Gastroesophageal sphincter (tissue), 3 donors: ENCODE results near the gene APBA1.

Experiments used
- CTCF ChIP-seq, 4 experiments: fragments of 200-600 bp in 2 of 4; fragments of 450-650 bp in 2 of 4; sonication (generic) in 1 of 4; IDR thresholded peaks; one replicate each; pipeline ENCODE4 v1.5.1; 2017 to 2019; ENCODE audit warnings: antibody characterized with exemption in 4 of 4, mild to moderate bottlenecking in 2 of 4, moderate library complexity in 2 of 4
- POLR2A ChIP-seq, 2 donors: fragments of 450-650 bp; IDR thresholded peaks; one replicate each; pipeline ENCODE4 v1.6.1; 2017; ENCODE audit warnings: antibody characterized with exemption in 2 of 2, mild to moderate bottlenecking in 2 of 2, moderate library complexity in 1 of 2
- POLR2AphosphoS5 ChIP-seq: sonication (generic); formaldehyde crosslinking; IDR thresholded peaks from one replicate; pipeline ENCODE4 v1.6.1; 2017; ENCODE audit warnings: antibody characterized with exemption

- TF ChIP-seq CTCF (IDR thresholded peaks at IDR 0.05) = no peak
- TF ChIP-seq POLR2AphosphoS5 = no peak
- TF ChIP-seq POLR2A (IDR thresholded peaks at IDR 0.05) = no peak
These were observed 39.4 kb downstream of the APBA1 start for GRCh38 chr9:69632768-69633167.
